Muscle of back (tissue), 13 donors: Measurements from ENCODE around the gene HBA1. TPM values are rescaled to one million over a fixed set of nuclear protein-coding genes. Genes with fewer than 3 reads are reported as not detected.
"Not testable (repeated sequence)": the region's sequence is repeated elsewhere in the genome, so short reads cannot be mapped to it uniquely, and the experiment has no call there.

ENCODE experiments used
- DNase-seq, 3 donors: peaks; one replicate each; pipeline versions ENCODE4 v3.0.0 to v3.0.0-alpha.2; 2013
- long read RNA-seq, 9 donors: transcript quantifications; one replicate each; lab custom pipeline, GENCODE V29; 2026
- polyA plus RNA-seq, 10 donors: library from polyadenylated mRNA; unstranded; fragments of 120-200 nt; gene quantifications; one replicate each; pipeline ENCODE4 v1.2.1, GENCODE V29; 2013; ENCODE audit not compliant: insufficient read length in 10 of 10

HBA1 gene
- polyA plus RNA-seq, result over 10,000 TPM in 1 of 10 donors, 1,000 to 10,000 TPM in 8, 100 to 1,000 TPM in 1; 989 to 14,859 (median 2,589) TPM
- long read RNA-seq, donor 1, transcript HBA1-203 (2 exons, 674 nt), result minor isoform, 80 of 1,969 reads
- long read RNA-seq, donor 1, transcript HBA1-204 (2 exons, 410 nt), result minor isoform, 68 of 1,969 reads
- long read RNA-seq, donor 1, transcript HBA1-201 (3 exons, 577 nt), result major isoform, 1,765 of 1,969 reads
- long read RNA-seq, donor 1, partial matches to known transcripts, result 8 of 1,969 reads
- long read RNA-seq, donor 1, other reads (novel, unspliced or antisense), result 44 of 1,969 reads
- long read RNA-seq, donor 2, transcript HBA1-203 (2 exons, 674 nt), result minor isoform, 30 of 519 reads
- long read RNA-seq, donor 2, transcript HBA1-204 (2 exons, 410 nt), result minor isoform, 17 of 519 reads
- long read RNA-seq, donor 2, transcript HBA1-201 (3 exons, 577 nt), result major isoform, 468 of 519 reads
- long read RNA-seq, donor 2, partial matches to known transcripts, result 0 of 519 reads
- long read RNA-seq, donor 2, other reads (novel, unspliced or antisense), result 0 of 519 reads
- long read RNA-seq, donor 3, partial matches to known transcripts, result 7 of 12 reads
- long read RNA-seq, donor 3, other reads (novel, unspliced or antisense), result 0 of 12 reads
- long read RNA-seq, donor 4, transcript HBA1-204 (2 exons, 410 nt), result minor isoform, 44 of 1,735 reads
- long read RNA-seq, donor 4, transcript HBA1-202 (3 exons, 504 nt), result minor isoform, 5 of 1,735 reads
- long read RNA-seq, donor 4, transcript HBA1-203 (2 exons, 674 nt), result minor isoform, 91 of 1,735 reads
- long read RNA-seq, donor 4, transcript HBA1-201 (3 exons, 577 nt), result major isoform, 1,492 of 1,735 reads
- long read RNA-seq, donor 4, partial matches to known transcripts, result 79 of 1,735 reads
- long read RNA-seq, donor 4, other reads (novel, unspliced or antisense), result 24 of 1,735 reads
- long read RNA-seq, donor 5, transcript HBA1-204 (2 exons, 410 nt), result minor isoform, 120 of 5,507 reads
- long read RNA-seq, donor 5, transcript HBA1-202 (3 exons, 504 nt), result minor isoform, 17 of 5,507 reads
- long read RNA-seq, donor 5, transcript HBA1-203 (2 exons, 674 nt), result minor isoform, 403 of 5,507 reads
- long read RNA-seq, donor 5, transcript HBA1-201 (3 exons, 577 nt), result major isoform, 4,703 of 5,507 reads
- long read RNA-seq, donor 5, partial matches to known transcripts, result 147 of 5,507 reads
- long read RNA-seq, donor 5, other reads (novel, unspliced or antisense), result 117 of 5,507 reads
- long read RNA-seq, donor 6, transcript HBA1-203 (2 exons, 674 nt), result minor isoform, 64 of 1,364 reads
- long read RNA-seq, donor 6, transcript HBA1-204 (2 exons, 410 nt), result minor isoform, 33 of 1,364 reads
- long read RNA-seq, donor 6, transcript HBA1-201 (3 exons, 577 nt), result major isoform, 1,202 of 1,364 reads
- long read RNA-seq, donor 6, partial matches to known transcripts, result 59 of 1,364 reads
- long read RNA-seq, donor 6, other reads (novel, unspliced or antisense), result 5 of 1,364 reads
- long read RNA-seq, donor 7, transcript HBA1-204 (2 exons, 410 nt), result minor isoform, 17 of 654 reads
- long read RNA-seq, donor 7, transcript HBA1-203 (2 exons, 674 nt), result minor isoform, 47 of 654 reads
- long read RNA-seq, donor 7, transcript HBA1-201 (3 exons, 577 nt), result major isoform, 582 of 654 reads
- long read RNA-seq, donor 7, partial matches to known transcripts, result 0 of 654 reads
- long read RNA-seq, donor 7, other reads (novel, unspliced or antisense), result 5 of 654 reads
- long read RNA-seq, donor 8, transcript HBA1-202 (3 exons, 504 nt), result minor isoform, 8 of 2,752 reads
- long read RNA-seq, donor 8, transcript HBA1-201 (3 exons, 577 nt), result major isoform, 2,381 of 2,752 reads
- long read RNA-seq, donor 8, transcript HBA1-204 (2 exons, 410 nt), result minor isoform, 91 of 2,752 reads
- long read RNA-seq, donor 8, transcript HBA1-203 (2 exons, 674 nt), result minor isoform, 124 of 2,752 reads
- long read RNA-seq, donor 8, partial matches to known transcripts, result 94 of 2,752 reads
- long read RNA-seq, donor 8, other reads (novel, unspliced or antisense), result 54 of 2,752 reads
- long read RNA-seq, donor 9, transcript HBA1-204 (2 exons, 410 nt), result minor isoform, 62 of 2,625 reads
- long read RNA-seq, donor 9, transcript HBA1-203 (2 exons, 674 nt), result minor isoform, 154 of 2,625 reads
- long read RNA-seq, donor 9, transcript HBA1-201 (3 exons, 577 nt), result major isoform, 2,350 of 2,625 reads
- long read RNA-seq, donor 9, partial matches to known transcripts, result 11 of 2,625 reads
- long read RNA-seq, donor 9, other reads (novel, unspliced or antisense), result 46 of 2,625 reads

GRCh38 chr16:176477-177382 lies at the start of gene HBA1:
Gene HBA1, plus strand, starts transcription at chr16:176680. Its CDS starts 37 bp downstream, at chr16:176717.
- DNase-seq, result not testable (repeated sequence)

GRCh38 chr16:129075-129474 lies 47.4 kb upstream of the HBA1 start:
- no peak for DNase-seq

- no peak for DNase-seq
Observed at GRCh38 chr16:130533-131173, 45.8 kb upstream of the HBA1 start.

GRCh38 chr16:132120-132519 lies 44.4 kb upstream of the HBA1 start:
- no peak for DNase-seq

- DNase-seq, result no peak
Observed at GRCh38 chr16:133716-134115, 42.8 kb upstream of the HBA1 start.

GRCh38 chr16:138049-138417 lies 38.4 kb upstream of the HBA1 start:
- peak in 2 of 3 donors; percentile 25 to 64 for DNase-seq

GRCh38 chr16:140175-140857 lies 36.2 kb upstream of the HBA1 start:
- no peak for DNase-seq

GRCh38 chr16:142405-142967 lies 34.0 kb upstream of the HBA1 start:
- no peak for DNase-seq

GRCh38 chr16:143047-143446 lies 33.4 kb upstream of the HBA1 start:
- DNase-seq, result no peak

- DNase-seq, result no peak
Observed at GRCh38 chr16:143456-143855, 33.0 kb upstream of the HBA1 start.

- no peak for DNase-seq
Observed at GRCh38 chr16:144797-145252, 31.7 kb upstream of the HBA1 start.

GRCh38 chr16:146646-147045 lies 29.8 kb upstream of the HBA1 start:
- no peak for DNase-seq

GRCh38 chr16:149024-149660 lies 27.3 kb upstream of the HBA1 start:
- no peak for DNase-seq

- DNase-seq, result no peak
Observed at GRCh38 chr16:152141-153128, 24.0 kb upstream of the HBA1 start, which contains the start of gene HBZ. Gene HBZ, plus strand, starts transcription at chr16:152644. Its CDS starts 266 bp downstream, at chr16:152910.

GRCh38 chr16:153129-153521 lies 23.4 kb upstream of the HBA1 start:
- not testable (repeated sequence) for DNase-seq
